Prostate gland (tissue), 2 donors: ENCODE measurements around the gene ZC2HC1C. TPM values are rescaled to one million over a fixed set of nuclear protein-coding genes. Genes with fewer than 3 reads are reported as not detected.

Experiments
- DNase-seq: peaks from one replicate; pipeline ENCODE4 v3.0.0-alpha.2; 2019; ENCODE audit warnings: low spot score
- H3K27ac ChIP-seq, 2 donors: fragments of 200-600 bp; sonication (generic); 2 replicates each; pipeline ENCODE4 v1.5.1; 2017 to 2019
- H3K27me3 ChIP-seq: fragments of 200-600 bp; sonication (generic); replicated peaks from 2 replicates; pipeline ENCODE4 v1.5.1; 2019; ENCODE audit not compliant: insufficient read depth
- H3K36me3 ChIP-seq, 2 donors: fragments of 200-600 bp; sonication (generic); 1 replicate in 1 of 2; 2 replicates in 1 of 2; pipeline versions ENCODE4 v1.5.1 to v1.8.1; 2017 to 2019
- H3K4me1 ChIP-seq: fragments of 200-600 bp; sonication (generic); replicated peaks from 2 replicates; pipeline ENCODE4 v1.5.1; 2019
- H3K4me3 ChIP-seq, 2 donors: fragments of 200-600 bp; sonication (generic); 2 replicates each; pipeline ENCODE4 v1.5.1; 2017 to 2019
- H3K9me3 ChIP-seq: fragments of 200-600 bp; sonication (generic); 2 replicates; pipeline ENCODE4 v1.5.1; 2017
- CTCF ChIP-seq, 4 experiments: fragments of 200-600 bp in 2 of 4; fragments of 450-650 bp in 2 of 4; sonication (generic) in 2 of 4; IDR thresholded peaks; 1 replicate in 3 of 4; 2 replicates in 1 of 4; pipeline ENCODE4 v1.5.1; 2016 to 2019; ENCODE audit warnings: antibody characterized with exemption in 4 of 4, mild to moderate bottlenecking in 2 of 4, moderate library complexity in 2 of 4
- POLR2A ChIP-seq: fragments of 450-650 bp; IDR thresholded peaks from one replicate; pipeline ENCODE4 v1.6.1; 2016; ENCODE audit warnings: antibody characterized with exemption, mild to moderate bottlenecking
- POLR2AphosphoS5 ChIP-seq: sonication (generic); formaldehyde crosslinking; IDR thresholded peaks from one replicate; pipeline ENCODE4 v1.6.1; 2017; ENCODE audit warnings: antibody characterized with exemption
- WGBS: methylation state at CpG from one replicate; pipeline ENCODE4 v1.1.5; 2018; 5-methylcytosine and 5-hydroxymethylcytosine counted together
- intact Hi-C: fragments of 100-400 bp; cut with DNase I; formaldehyde crosslinking; loops from one replicate; pipeline ENCODE4 v1.14.2; 2022
- total RNA-seq, 2 donors: library from RNA; depleted of rRNA; stranded (reverse); fragments of >200 nt; gene quantifications; one replicate each; pipeline ENCODE4 v1.1.0, GENCODE V29; 2016

ZC2HC1C gene
- total RNA-seq, 2 donors from 2014 or later, result 1.8 to 19.4 TPM

- Histone ChIP-seq H3K36me3 (no peaks in the 10 kb centered on the region), H3K9me3 (no peaks in the 10 kb centered on the region), H3K27me3 (no peaks in the 10 kb centered on the region), H3K27ac (no peak overlapping the region), H3K4me1 (peaks cover 3% of the 10 kb centered on the region), H3K4me3 (no peak overlapping the region)
- intact Hi-C loops, result no loop called here
- WGBS, result 90% methylated on average over 3 of the region's 3 CpGs
- no peak for DNase-seq
- no peak for TF ChIP-seq POLR2A
- no peak for TF ChIP-seq CTCF (IDR thresholded peaks at IDR 0.05)
- TF ChIP-seq POLR2AphosphoS5, result no peak
Observed at GRCh38 chr14:75046899-75047298, 22.5 kb upstream of the ZC2HC1C start.

GRCh38 chr14:75047506-75047905 is 21.9 kb upstream of the ZC2HC1C start:
- WGBS, result 82% methylated on average over 4 of the region's 4 CpGs
- no peak overlapping the region for H3K4me3 ChIP-seq
- no peak for DNase-seq
- no peaks in the 10 kb centered on the region for H3K36me3 ChIP-seq
- no peaks in the 10 kb centered on the region for H3K27me3 ChIP-seq
- H3K4me1 ChIP-seq, result peaks cover 3% of the 10 kb centered on the region
- no peaks in the 10 kb centered on the region for H3K9me3 ChIP-seq
- intact Hi-C loops, result no loop called here
- no peak overlapping the region for H3K27ac ChIP-seq
- no peak for TF ChIP-seq POLR2AphosphoS5
- TF ChIP-seq POLR2A, result no peak

- intact Hi-C loops, result no loop called here
- no peak overlapping the region for H3K4me3 ChIP-seq
- no peak overlapping the region for H3K27ac ChIP-seq
- TF ChIP-seq POLR2A (no peak), CTCF (IDR thresholded peaks at IDR 0.05) (no peak), POLR2AphosphoS5 (no peak)
- no peaks in the 10 kb centered on the region for H3K27me3 ChIP-seq
- DNase-seq, result no peak
- WGBS, result 83% methylated on average over 2 of the region's 2 CpGs
- H3K4me1 ChIP-seq, result peaks cover 3% of the 10 kb centered on the region
- H3K36me3 ChIP-seq, result no peaks in the 10 kb centered on the region
- no peaks in the 10 kb centered on the region for H3K9me3 ChIP-seq
Observed at GRCh38 chr14:75048101-75048500, 21.3 kb upstream of the ZC2HC1C start.

GRCh38 chr14:75049136-75049535 is 20.3 kb upstream of the ZC2HC1C start:
- H3K4me1 ChIP-seq, result peaks cover 3% of the 10 kb centered on the region
- H3K27ac ChIP-seq, result no peak overlapping the region
- no peak for DNase-seq
- H3K9me3 ChIP-seq, result no peaks in the 10 kb centered on the region
- WGBS, result 54% methylated on average over 5 of the region's 5 CpGs
- no peak for TF ChIP-seq POLR2A
- no peak for TF ChIP-seq CTCF (IDR thresholded peaks at IDR 0.05)
- no peak overlapping the region for H3K4me3 ChIP-seq
- intact Hi-C loops, result no loop called here
- no peaks in the 10 kb centered on the region for H3K36me3 ChIP-seq
- H3K27me3 ChIP-seq, result no peaks in the 10 kb centered on the region

GRCh38 chr14:75049731-75050201 is 19.7 kb upstream of the ZC2HC1C start:
- H3K4me1 ChIP-seq, result peaks cover 3% of the 10 kb centered on the region
- no peaks in the 10 kb centered on the region for H3K9me3 ChIP-seq
- H3K4me3 ChIP-seq, result no peak overlapping the region
- H3K36me3 ChIP-seq, result no peaks in the 10 kb centered on the region
- H3K27ac ChIP-seq, result no peak overlapping the region
- intact Hi-C loops, result loop anchor here (2.0 kb wide), 1 partner anchor 19 kb away; the partner anchor contains the start of gene ZC2HC1C
- TF ChIP-seq POLR2A (no peak), POLR2AphosphoS5 (no peak), CTCF (IDR thresholded peaks at IDR 0.05) (no peak)
- no peaks in the 10 kb centered on the region for H3K27me3 ChIP-seq
- DNase-seq, result no peak
- WGBS, result 89% methylated on average over 3 of the region's 3 CpGs
